Stimulated activated CD4-positive, alpha-beta T cell treated with anti-CD3 and anti-CD28 coated beads, Interleukin-15, amount 100 ng/mL, for 48 hours (primary cell): Measurements from ENCODE around the gene CBFA2T3.

Source experiments
- DNase-seq, 2 donors: peaks; one replicate each; pipeline ENCODE4 v3.0.0-alpha.2; 2020; ENCODE audit warnings: low read depth in 2 of 2

Gene CBFA2T3

DNA sequence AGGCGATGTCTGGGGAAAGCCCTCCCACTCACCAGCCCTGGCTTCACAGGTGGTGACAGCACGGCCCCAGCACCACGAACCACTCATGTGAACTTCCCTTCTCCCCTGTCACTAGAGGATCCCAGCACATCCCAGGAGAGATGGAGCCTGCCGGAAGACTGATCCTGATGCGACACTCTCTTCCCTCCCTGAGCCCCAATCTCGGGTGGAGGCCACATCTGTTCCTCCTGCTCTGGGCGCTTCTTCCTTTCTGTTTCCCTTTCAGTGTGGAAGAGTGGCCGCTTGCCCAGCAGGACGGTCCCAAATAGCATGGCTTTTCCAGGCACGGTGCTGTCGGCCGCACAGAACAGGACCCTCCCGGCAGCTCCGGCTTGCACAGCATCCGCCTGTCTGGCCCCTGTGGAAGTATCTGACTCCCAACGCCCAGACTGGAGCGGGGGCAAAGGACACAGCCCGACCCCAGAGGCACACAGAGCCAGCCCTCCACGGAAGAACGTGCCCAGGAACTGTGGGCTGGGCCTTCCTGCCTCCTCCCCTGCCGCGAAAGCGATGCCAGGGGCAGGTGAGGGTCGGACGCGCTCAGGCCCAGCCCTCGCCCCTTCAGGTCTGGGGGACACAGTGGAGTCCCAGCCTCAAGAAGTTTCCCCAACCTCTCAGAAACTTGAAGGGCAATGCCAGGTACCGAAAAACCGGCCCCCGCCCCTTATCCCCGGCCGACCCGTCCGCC is 37.6 kb downstream of the CBFA2T3 start:
- no peak for DNase-seq

DNA sequence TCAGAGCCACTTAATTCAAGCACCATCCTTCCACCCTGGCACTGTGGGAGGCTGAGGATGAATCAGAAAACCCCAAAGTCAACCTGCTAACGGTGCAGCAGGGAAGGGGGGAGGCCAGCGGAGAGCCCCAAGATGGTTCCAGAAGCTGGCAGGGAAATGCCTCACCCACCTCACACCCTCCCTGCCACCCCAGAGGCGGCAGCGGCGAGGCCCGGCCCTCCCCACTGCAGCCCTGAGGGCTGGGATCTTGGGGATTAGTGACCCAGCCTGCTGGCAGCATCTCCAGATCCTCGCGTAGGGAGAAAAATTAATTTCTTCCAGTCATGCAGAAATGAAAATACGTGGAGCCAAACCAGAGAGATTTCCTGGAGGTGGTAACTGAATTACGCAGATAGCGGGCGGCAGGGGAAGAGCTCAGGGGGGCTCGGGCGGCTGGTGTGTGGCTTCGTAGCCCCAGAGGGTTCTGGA is 38.2 kb downstream of the CBFA2T3 start:
- no peak for DNase-seq

DNA sequence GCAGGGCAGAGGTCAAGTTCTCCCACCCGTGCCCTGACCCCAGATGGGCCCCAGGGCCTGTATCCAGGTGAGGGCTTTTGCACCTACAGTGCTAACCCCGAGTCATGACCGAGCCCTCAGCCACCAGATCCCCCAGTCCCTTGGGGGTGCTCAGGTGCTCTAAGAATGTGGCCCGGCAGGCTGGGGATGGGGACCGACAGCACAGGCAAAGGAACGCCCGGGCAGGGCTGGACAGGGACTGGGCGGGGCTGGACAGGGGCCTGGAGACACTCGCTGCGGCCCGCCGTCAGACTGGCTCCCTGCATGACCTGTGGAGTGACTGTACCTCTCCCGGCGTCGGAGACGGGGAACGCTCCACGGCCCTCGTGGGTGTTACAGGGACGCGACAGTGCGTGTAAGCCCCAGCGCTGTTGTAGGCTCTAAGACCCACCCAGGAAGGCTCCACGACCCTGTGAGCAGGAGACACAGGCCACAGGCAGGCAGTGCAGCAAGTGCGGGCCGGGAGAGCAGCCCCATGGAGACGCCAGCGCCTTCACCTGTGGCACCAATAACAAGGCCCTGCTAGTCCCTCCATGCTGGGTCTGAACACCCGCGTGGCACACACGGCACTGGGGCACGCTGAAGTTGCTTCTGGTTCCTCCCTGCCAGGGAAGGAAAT is 38.8 kb downstream of the CBFA2T3 start:
- no peak for DNase-seq

DNA sequence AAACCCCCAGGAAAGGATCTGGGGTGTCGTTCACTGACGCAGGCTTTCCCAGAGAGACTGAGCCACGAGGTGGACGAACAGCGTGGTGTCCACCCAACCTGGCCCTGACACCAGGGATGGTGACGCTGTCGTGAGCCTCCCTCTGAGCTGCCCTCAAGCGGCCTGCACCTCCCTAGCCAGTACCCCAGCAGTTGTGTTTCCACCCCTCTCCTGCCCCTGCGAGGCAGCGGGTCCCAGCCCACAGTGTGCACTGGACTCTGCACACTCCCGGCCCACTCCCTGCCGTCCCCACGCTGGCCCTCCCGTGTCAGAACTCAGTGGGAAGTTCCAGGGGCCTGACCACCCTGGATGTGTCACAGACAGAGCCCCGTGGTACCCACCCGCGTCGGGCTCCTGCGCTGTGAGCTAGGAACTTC is 39.8 kb downstream of the CBFA2T3 start:
- DNase-seq: no peak

DNA sequence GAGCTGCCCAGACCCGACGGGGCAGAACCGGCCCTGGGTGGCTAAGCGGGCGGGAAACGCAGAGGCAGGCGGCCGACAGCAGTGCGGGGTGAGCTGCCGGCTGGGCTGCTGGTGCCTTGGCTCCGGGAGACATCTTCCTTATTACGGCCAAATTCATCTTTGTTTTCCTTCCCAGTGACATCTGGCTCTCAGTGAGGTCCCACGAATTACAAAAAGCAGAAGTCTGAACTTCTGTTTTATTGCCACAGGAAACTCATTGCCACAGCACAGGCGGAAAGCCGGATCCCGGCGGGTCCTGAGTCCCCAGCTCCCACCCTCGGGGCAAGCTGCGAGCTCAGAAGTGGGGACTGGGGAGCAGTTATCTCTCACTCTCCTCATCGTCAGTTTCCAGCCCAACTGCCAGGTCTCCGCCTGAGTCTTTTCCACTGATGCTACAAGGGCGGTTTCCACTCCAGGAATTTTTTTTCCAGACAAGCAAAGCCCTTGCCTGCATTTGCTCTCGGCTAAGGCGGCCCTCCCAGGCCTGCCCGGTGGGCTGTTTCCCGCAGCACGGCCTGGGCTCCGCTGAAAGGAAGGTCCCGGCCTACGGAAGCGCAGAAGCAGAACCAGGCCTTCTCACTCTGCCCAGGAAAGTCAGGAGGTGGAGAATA is 40.3 kb downstream of the CBFA2T3 start:
- DNase-seq: no peak

DNA sequence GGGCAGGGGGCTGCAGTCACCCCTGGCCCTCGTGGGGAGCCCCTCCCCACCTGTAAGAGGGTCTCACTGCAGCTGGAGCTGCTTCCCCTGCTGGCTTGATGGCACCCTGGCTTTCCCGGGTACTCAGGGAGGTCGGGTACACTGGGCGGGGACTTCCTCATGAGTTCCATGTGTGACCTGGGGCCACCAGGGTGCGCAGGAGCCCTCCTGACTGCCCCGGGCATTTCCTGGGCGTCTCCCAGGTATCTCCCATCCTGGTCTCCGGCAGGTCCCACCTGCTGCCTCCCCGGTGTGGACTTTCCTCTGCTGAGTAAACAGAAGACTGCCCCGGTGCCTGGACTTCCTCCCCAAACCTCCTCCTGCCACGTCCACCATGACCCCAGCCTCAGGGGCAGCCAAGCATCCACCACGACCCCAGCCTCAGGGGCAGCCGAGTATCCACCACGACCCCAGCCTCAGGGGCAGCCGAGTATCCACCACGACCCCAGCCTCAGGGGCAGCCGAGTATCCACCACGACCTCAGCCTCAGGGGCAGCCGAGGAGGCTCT is 40.9 kb downstream of the CBFA2T3 start:
- DNase-seq: no peak

DNA sequence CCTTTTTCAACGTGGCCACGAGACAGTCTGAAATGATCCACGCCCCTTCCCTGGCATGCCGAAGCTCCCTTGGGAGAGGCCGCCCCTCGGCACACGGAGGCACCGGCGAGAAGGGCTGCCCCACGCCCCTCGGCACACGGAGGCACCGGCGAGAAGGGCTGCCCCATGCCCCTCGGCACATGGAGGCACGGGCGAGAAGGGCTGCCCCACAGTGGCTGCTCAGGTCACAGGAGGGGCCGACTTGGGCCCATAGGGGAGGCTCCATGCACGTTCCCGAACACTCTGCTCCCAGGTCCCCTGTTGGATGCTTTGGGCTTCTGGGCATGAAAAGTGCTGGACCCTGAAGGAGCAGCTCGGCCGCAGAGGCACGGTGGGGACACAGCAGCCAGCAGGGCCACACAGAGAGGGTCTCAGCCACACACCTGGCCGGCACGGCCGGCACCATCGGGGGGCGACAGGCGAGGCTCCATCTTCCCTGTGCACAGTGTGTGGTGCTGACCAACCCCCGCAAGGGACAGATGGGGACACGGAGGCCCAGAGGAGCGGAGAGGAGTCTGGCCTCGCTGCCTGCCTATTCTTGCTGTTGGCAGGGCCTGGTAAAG is 42.8 kb downstream of the CBFA2T3 start:
- DNase-seq: no peak

DNA sequence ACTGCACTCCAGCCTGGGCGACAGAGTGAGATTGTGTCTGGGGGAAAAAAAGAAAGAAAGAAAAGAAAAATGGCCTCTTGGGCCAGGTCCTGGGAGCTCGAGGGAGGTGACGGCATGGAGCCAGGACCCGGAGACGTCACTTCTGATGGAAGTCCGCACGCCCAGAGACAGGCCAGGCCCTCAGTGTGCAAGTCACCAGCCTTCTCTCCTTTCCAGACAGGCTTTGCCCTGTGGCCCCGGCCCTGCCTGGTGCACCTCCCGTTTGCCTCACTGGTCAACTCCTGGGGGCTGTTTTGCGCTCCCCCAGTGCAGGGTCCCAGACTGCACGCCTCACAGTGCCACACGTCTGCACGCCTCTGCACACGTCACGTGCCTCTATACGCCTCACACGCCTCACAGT is 44.1 kb downstream of the CBFA2T3 start:
- no peak for DNase-seq

DNA sequence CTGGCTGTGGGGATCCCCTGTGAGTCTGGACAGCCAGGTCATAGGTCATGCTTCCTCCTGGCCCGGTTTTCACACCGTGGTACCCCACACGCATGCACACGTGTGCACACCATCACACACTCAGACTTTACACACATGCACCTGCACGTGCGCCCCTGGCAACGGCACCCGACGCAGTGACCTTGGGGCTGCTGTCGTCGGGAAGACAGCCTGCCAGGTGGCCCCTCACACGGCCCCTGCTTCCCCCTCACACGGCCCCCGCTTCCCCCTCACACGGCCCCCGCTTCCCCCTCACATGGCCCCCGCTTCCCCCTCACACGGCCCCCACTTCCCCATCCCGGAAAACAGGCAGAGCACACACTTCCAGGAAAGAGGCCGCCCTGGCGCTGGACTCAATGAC is 45.1 kb downstream of the CBFA2T3 start:
- DNase-seq: no peak

DNA sequence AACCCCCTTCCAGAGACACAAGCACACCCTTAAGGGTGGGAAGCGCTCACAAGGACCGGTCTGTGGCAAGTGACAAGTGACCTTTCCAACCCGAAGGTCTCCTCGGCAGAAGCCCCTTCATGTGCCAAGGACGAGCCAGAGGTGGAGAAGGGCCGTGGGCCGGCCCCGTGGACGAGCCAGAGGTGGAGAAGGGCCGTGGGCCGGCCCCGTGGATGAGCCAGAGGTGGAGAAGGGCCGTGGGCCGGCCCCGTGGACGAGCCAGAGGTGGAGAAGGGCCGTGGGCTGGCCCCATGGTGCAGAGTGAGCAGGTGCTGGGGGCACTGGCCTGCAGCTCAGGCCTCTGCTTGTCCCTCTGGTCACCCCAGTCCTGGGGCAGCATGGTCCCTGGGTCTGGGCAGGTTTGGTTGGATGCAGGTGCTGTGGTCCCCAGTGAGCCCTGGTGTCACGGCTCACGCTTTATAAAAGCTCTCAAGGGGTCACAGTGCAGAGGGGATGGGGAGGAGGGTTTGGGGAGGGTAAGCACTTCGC is 45.6 kb downstream of the CBFA2T3 start:
- DNase-seq: no peak

DNA sequence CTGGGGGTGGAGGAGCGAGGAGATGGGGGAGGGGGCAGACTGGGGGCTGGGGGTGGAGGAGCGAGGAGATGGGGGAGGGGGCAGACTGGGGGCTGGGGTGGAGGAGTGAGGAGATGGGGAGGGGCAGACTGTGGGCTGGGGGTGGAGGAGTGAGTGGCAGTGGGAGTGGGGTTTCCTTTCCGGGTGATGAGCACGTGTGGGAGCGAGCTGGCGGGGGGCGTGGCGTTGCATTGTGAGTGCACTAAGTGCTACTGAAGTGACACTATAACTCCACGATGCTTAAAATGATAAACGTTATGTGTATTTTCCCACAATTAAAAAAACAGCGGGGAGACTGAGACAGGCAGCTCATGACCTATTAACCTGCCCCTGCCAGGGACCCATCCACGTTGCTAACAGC is 46.3 kb downstream of the CBFA2T3 start:
- DNase-seq: no peak

DNA sequence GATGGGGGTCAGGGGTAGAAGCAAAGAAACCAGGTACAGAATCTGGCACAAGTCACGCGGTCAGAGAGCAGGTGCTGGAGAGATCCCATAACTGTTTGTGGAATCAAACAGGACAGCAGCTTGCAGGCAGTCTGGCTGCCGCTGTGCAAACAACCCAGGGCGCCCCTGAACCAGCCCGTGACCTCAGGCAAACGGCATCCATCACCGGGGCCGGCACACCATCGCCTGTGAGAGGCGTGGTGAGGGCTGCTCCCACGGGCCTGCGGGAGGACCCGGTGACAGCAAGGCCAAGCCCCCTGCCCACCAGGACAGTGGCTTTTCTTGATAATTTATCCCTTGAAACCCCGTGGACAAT is 47.9 kb downstream of the CBFA2T3 start:
- no peak for DNase-seq

DNA sequence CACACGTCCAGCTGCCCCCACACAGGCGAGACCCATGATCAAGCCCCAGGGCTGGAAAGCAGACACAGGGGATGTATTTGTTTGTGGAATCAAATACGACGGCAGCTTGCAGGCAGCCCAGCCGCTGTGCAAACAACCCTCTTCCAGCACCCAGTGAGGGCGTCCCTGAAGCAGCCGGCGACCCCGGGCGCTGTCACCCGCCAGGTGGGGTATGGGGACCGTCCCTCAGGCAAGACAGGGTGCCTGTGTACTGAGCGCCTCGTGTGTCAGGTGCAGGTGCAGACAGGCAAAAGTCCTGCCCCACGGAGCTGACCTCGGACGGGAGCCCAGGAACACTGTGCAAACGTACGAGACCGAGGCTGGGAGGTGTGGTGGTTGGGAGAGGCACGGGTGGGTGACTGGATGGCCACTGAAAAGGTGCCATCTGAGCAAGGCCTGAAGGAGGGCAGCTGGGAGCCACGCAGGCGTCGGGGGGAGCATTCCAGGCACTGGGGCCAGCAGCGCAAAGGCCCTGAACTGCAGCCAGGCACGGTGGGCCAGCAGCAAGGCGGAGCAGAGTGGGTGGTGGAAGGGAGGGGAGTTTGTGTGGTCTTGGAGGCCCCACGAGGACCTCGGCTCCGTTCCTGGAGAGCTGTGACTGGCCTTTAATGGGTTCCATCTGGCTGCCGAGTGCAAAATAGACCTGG is 48.5 kb downstream of the CBFA2T3 start:
- no peak for DNase-seq

DNA sequence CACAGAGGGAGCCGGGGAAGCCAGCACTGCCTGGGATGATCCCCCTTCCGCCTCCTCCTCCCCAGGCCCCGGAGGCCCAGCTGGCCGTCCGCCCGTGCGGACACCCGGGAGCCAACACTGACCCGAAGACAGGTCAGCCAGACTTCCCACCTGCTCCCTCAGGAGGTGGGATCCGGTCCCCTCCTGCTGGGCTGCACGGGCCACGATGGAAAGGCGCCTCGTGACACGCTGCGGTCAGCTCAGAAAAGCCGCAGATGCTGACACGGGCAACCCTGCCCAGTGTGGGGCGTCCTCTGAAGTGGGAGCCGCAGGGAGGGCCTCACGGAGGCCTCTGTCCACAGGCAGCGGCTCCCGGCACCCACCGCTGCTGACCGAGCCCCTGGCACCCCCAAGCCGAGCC is 49.3 kb downstream of the CBFA2T3 start:
- DNase-seq: no peak

DNA sequence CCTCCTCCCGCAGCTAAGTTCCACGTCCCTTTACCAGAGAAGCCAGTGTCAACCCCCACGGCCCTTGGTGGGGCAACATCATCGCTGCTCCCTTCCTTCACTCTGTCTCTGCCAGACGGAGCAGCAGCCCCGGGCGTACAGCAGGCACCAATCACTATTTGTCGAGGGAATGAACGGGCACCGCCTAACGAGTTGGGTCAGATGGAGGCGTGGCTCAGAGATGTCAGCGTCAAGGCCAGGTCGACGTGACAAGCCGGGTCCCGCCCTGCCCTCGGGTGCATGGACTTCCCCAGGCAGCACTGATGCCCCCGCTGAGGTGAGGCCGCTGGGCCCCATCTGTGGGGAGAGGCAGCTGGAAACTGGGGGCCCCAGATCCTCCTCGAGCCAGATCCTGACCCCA is 50.0 kb downstream of the CBFA2T3 start:
- DNase-seq: no peak

DNA sequence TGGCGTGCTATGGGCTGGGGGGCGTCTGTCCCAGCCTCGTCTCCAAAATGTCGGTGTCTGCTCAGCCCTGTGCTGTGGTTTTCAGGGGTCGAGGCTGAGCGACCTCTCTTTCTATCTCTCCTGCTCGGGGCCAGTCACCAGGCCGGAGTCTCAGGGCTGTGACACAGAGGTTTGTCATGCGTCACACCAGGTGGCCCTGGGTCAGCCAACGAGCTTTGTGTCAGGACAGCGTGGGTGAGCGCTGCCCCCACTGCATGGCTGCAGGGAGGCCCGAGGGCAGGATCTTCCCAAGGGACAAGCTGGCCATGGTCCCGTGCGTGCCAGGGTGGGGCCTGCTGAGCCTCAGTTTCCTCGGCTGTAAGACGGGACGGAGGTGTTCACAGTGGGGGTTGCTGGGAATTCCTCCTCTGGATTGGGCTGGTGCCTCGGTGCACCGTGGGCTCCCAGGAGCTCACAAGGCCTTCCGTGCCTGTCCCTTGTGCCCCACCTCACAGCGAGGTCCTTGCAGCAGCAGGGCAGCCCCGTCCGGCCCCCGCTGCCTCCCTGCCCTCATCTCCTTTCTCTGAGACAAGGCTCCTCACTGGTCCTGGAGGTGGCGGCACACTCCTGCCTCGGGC is 50.5 kb downstream of the CBFA2T3 start:
- DNase-seq: no peak

DNA sequence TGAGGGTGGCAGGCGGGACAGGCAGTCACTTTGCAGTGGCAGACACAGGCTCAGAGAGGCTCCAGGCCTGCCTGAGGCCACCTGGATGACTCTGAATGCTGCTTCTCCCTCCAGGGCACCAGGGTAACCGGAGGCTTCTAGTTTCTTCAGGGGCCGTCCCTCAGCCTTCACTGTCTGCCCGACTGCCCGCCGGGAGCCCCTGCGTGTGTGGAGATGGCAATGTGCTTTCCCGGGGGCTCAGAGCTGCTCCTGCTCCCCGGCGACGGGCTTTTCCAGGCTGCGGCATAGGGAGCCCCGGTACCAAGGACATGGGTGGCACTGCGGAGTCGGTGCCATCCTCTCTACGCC is 51.5 kb downstream of the CBFA2T3 start:
- DNase-seq: no peak

DNA sequence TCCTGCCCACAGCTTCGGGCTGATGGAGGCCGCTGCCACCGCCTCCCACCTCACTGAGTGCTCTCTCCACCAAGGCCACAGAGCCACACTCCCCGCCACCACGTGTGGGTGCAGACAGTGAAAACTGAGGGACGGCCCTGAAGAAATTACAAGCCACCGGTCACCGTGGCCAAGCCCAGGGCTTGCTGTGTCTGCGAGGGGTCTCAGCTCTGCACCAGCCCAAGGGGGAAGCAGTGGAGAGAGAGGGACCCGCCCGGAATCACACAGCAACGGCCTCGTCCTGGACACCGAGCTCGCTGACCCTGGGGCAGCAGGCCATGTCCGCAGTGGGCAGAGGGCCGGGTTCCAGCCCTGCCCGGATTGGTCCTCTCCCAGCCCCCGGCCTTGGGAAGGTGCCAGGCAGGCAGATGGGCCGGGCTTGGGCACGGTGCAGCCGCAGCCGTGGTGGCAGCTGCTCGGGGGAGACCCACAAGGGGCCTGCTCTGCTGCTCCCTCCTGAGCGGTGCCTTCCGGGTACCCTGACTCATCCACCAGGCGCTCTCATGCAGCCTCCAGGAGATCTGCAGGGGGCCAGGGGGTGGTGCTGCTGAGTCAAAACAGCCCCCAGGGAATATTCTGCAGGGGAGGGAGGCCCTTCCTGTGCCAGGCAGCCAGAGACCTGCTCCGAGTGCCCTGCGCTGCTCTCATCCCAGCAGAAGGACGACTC is 52.0 kb downstream of the CBFA2T3 start:
- no peak for DNase-seq

DNA sequence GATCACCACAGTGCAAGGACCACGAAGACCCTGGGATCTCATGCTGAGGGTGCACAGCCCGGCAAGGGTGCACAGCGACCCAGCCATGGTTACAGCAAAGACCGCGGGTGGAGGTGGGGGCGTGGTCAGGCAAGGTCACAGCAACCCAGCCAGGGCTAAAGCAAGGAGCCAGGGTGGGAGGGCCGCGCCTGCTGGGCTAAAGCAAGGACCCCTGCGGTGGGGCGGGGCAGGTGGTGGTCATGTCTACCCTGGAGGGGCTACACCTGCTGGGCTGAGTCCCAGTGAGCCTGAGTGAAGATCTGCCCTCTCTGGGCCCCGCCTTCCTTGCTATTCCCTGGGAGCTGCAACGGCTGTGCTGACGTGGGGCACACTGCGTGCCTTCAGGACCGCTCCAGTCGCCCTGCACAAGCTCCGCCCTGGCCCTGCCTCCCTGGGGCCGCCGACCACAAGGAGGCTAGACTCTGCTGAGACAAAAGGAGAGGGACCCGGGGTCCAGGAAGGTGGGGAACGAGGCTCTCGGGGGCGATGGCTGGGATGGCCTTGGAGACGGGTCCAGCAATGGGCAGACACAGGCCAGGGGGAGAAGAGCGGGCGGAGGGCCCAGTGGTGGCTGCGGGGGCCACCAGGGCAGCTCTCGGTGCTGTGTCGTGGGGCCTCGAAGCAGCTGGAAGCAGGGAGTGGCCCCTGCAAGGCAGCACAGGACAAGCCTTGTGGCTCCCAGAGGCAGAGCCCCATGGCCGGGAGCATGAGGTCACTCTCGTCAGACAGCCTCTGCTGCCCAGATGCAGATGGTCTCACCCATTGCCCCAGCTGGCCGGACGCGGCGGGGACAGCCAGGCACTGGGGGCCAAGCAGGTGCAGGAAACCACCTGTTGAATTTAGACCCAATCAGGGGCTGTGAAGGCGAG is 52.8 kb downstream of the CBFA2T3 start:
- no peak for DNase-seq

DNA sequence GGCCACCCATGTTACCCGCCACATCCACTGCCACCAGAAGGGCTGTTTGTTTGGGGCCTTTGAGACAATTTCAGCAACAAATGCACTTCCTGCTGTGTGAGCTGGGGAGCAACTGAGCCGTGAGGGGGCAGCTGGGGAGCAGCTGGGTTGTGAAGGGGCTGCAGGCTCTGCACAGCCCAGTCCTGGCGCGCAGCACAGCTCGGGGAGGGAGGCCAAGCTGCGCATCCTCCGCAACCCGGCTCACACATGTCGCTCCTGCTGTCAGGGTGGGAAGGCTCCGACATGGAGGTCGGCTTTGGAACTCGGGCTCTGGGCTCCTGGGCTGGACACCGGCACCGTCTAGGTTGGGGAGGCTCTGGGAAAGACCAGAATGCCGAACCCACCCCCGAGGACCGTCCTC is 53.6 kb downstream of the CBFA2T3 start:
- DNase-seq: no peak
